Measurements from ENCODE around the gene TBC1D13. TPM values are rescaled to one million over a fixed set of nuclear protein-coding genes. Genes with fewer than 3 reads are reported as not detected.

TBC1D13 gene
- total and polyA plus RNA-seq, 2 of the 13 experiments (the other 11 are each of a cell fraction or from before 2014, with no cell fraction given) = 17.9 to 19.7 TPM

- TF ChIP-seq NFKB2 (CRISPR knock-in tag; IDR thresholded peaks at IDR 0.05; ENCODE audit: borderline replicate concordance) = no peak
- no peak for TF ChIP-seq ZNF747 (CRISPR knock-in tag; IDR thresholded peaks at IDR 0.05; ENCODE audit: borderline replicate concordance)
- no peak for TF ChIP-seq MEF2D (CRISPR knock-in tag; IDR thresholded peaks at IDR 0.05)
- no peak for TF ChIP-seq ZNF816 (CRISPR knock-in tag; IDR thresholded peaks at IDR 0.05; ENCODE audit: borderline replicate concordance)
- no peak for TF ChIP-seq HOXA3 (CRISPR knock-in tag; IDR thresholded peaks at IDR 0.05)
- TF ChIP-seq RARA (CRISPR knock-in tag; IDR thresholded peaks at IDR 0.05) = peak; percentile 80
- no peak for TF ChIP-seq CEBPZ (IDR thresholded peaks at IDR 0.05; ENCODE audit: low read length)
- TF ChIP-seq ZNF318 (CRISPR knock-in tag; IDR thresholded peaks at IDR 0.05) = no peak
- no peak for TF ChIP-seq TIGD3 (CRISPR knock-in tag; IDR thresholded peaks at IDR 0.05; ENCODE audit: borderline replicate concordance)
- TF ChIP-seq HNRNPH1 (optimal IDR thresholded peaks at IDR 0.05; ENCODE audit: low read depth, low read length) = no peak
- no peak for TF ChIP-seq FUBP1 (CRISPR knock-in tag; IDR thresholded peaks at IDR 0.05; ENCODE audit: borderline replicate concordance)
- no peak for TF ChIP-seq ETV6 (CRISPR knock-in tag; conservative IDR thresholded peaks at IDR 0.05)
- no peak for TF ChIP-seq PBX3 (CRISPR knock-in tag; IDR thresholded peaks at IDR 0.05; ENCODE audit: borderline replicate concordance)
Measured at GRCh38 chr9:128765499-128765898, 21.6 kb upstream of the TBC1D13 start (continued).
